ENCODE results near the gene TTC38. TPM values are rescaled to one million over a fixed set of nuclear protein-coding genes. Genes with fewer than 3 reads are reported as not detected.
A peak's percentile ranks its signal among the peaks of the same experiment; 100 is the strongest.

TTC38 gene
- total RNA-seq, 2 experiments from 2014 or later, result 6.6 to 7.9 TPM

- H3K4me3 Mint-ChIP-seq, result no peak overlapping the region
Measured at GRCh38 chr22:46280063-46280817, 12.4 kb downstream of the TTC38 start.

GRCh38 chr22:46280999-46281623, 13.3 kb downstream of the TTC38 start:
- Mint-ChIP-seq H3K27me3 (no peaks in the 10 kb centered on the region), H3K4me1 (no peaks in the 10 kb centered on the region), H3K27ac (no peak overlapping the region), H3K36me3 (peaks cover 6% of the 10 kb centered on the region), H3K9me3 (no peaks in the 10 kb centered on the region), H3K4me3 (no peak overlapping the region)
- DNase-seq, result no peak

More at GRCh38 chr22:46280063-46280817, 12.4 kb downstream of the TTC38 start:
- H3K4me1 Mint-ChIP-seq, result no peaks in the 10 kb centered on the region
- H3K27ac Mint-ChIP-seq, result no peak overlapping the region
- no peak for DNase-seq
- H3K9me3 Mint-ChIP-seq, result peaks cover 2% of the 10 kb centered on the region
- H3K27me3 Mint-ChIP-seq, result no peaks in the 10 kb centered on the region
- H3K36me3 Mint-ChIP-seq, result peaks cover 12% of the 10 kb centered on the region

- Mint-ChIP-seq H3K36me3 (peaks cover 8% of the 10 kb centered on the region), H3K27me3 (no peaks in the 10 kb centered on the region), H3K9me3 (no peaks in the 10 kb centered on the region), H3K4me3 (no peak overlapping the region), H3K27ac (no peak overlapping the region), H3K4me1 (no peaks in the 10 kb centered on the region)
- DNase-seq, result no peak
Measured at GRCh38 chr22:46281866-46282678, 14.3 kb downstream of the TTC38 start.

GRCh38 chr22:46286006-46286405, 18.2 kb downstream of the TTC38 start:
- Mint-ChIP-seq H3K36me3 (peaks cover 9% of the 10 kb centered on the region), H3K4me1 (peaks cover 6% of the 10 kb centered on the region), H3K27me3 (no peaks in the 10 kb centered on the region), H3K4me3 (no peak overlapping the region), H3K9me3 (no peaks in the 10 kb centered on the region), H3K27ac (no peak overlapping the region)
- DNase-seq, result no peak

GRCh38 chr22:46286941-46287872, 19.4 kb downstream of the TTC38 start:
- Mint-ChIP-seq H3K4me3 (peak overlapping the region; percentile 71), H3K27ac (peak overlapping the region; percentile 76), H3K9me3 (no peaks in the 10 kb centered on the region), H3K4me1 (peaks cover 6% of the 10 kb centered on the region), H3K36me3 (peaks cover 11% of the 10 kb centered on the region), H3K27me3 (no peaks in the 10 kb centered on the region)
- no peak for DNase-seq

- H3K36me3 Mint-ChIP-seq, result peaks cover 17% of the 10 kb centered on the region
Measured at GRCh38 chr22:46287873-46288751, 20.3 kb downstream of the TTC38 start.

GRCh38 chr22:46288846-46289243, 21.0 kb downstream of the TTC38 start:
- H3K36me3 Mint-ChIP-seq, result peaks cover 22% of the 10 kb centered on the region
- no peaks in the 10 kb centered on the region for H3K9me3 Mint-ChIP-seq
- H3K27ac Mint-ChIP-seq, result no peak overlapping the region
- H3K27me3 Mint-ChIP-seq, result no peaks in the 10 kb centered on the region
- no peak for DNase-seq
- no peak overlapping the region for H3K4me3 Mint-ChIP-seq
- peaks cover 9% of the 10 kb centered on the region for H3K4me1 Mint-ChIP-seq

More at GRCh38 chr22:46287873-46288751, 20.3 kb downstream of the TTC38 start:
- Mint-ChIP-seq H3K27ac (peak overlapping the region; percentile 76), H3K9me3 (no peaks in the 10 kb centered on the region), H3K4me3 (peak overlapping the region; percentile 71), H3K4me1 (peaks cover 6% of the 10 kb centered on the region), H3K27me3 (no peaks in the 10 kb centered on the region)
- peak; percentile 39 for DNase-seq

- H3K4me1 Mint-ChIP-seq, result peaks cover 10% of the 10 kb centered on the region
- H3K27ac Mint-ChIP-seq, result no peak overlapping the region
- H3K36me3 Mint-ChIP-seq, result peaks cover 22% of the 10 kb centered on the region
- DNase-seq, result no peak
- H3K4me3 Mint-ChIP-seq, result no peak overlapping the region
- H3K27me3 Mint-ChIP-seq, result no peaks in the 10 kb centered on the region
- no peaks in the 10 kb centered on the region for H3K9me3 Mint-ChIP-seq
Measured at GRCh38 chr22:46289244-46289891, 21.6 kb downstream of the TTC38 start.

- peaks cover 24% of the 10 kb centered on the region for H3K36me3 Mint-ChIP-seq
- H3K27ac Mint-ChIP-seq, result no peak overlapping the region
- no peak overlapping the region for H3K4me3 Mint-ChIP-seq
- H3K4me1 Mint-ChIP-seq, result peaks cover 12% of the 10 kb centered on the region
- H3K27me3 Mint-ChIP-seq, result no peaks in the 10 kb centered on the region
- no peak for DNase-seq
- no peaks in the 10 kb centered on the region for H3K9me3 Mint-ChIP-seq
Measured at GRCh38 chr22:46290121-46290842, 22.5 kb downstream of the TTC38 start.

GRCh38 chr22:46290843-46291785, 23.3 kb downstream of the TTC38 start:
- no peak for DNase-seq
- no peaks in the 10 kb centered on the region for H3K27me3 Mint-ChIP-seq
- H3K9me3 Mint-ChIP-seq, result no peaks in the 10 kb centered on the region
- H3K27ac Mint-ChIP-seq, result no peak overlapping the region
- peaks cover 16% of the 10 kb centered on the region for H3K4me1 Mint-ChIP-seq
- no peak overlapping the region for H3K4me3 Mint-ChIP-seq
- peaks cover 21% of the 10 kb centered on the region for H3K36me3 Mint-ChIP-seq

GRCh38 chr22:46292173-46292572, 24.4 kb downstream of the TTC38 start:
- no peak for DNase-seq
- peaks cover 20% of the 10 kb centered on the region for H3K36me3 Mint-ChIP-seq
- H3K27ac Mint-ChIP-seq, result no peak overlapping the region
- no peaks in the 10 kb centered on the region for H3K9me3 Mint-ChIP-seq
- no peak overlapping the region for H3K4me3 Mint-ChIP-seq
- no peaks in the 10 kb centered on the region for H3K27me3 Mint-ChIP-seq
- H3K4me1 Mint-ChIP-seq, result peaks cover 17% of the 10 kb centered on the region

- peaks cover 23% of the 10 kb centered on the region for H3K36me3 Mint-ChIP-seq
Measured at GRCh38 chr22:46292732-46293131, 24.9 kb downstream of the TTC38 start.

More at GRCh38 chr22:46292732-46293131, 24.9 kb downstream of the TTC38 start:
- DNase-seq, result no peak
- H3K9me3 Mint-ChIP-seq, result no peaks in the 10 kb centered on the region
- peaks cover 17% of the 10 kb centered on the region for H3K4me1 Mint-ChIP-seq
- no peak overlapping the region for H3K4me3 Mint-ChIP-seq
- H3K27ac Mint-ChIP-seq, result no peak overlapping the region
- peaks cover 5% of the 10 kb centered on the region for H3K27me3 Mint-ChIP-seq

Measured in activated naive CD8-positive, alpha-beta T cell treated with anti-CD3 and anti-CD28 coated beads for 36 hours (primary cell).